Stomach (tissue), 9 donors: ENCODE results near the gene RBMS3. TPM values are rescaled to one million over a fixed set of nuclear protein-coding genes. Genes with fewer than 3 reads are reported as not detected.

Experiments
- DNase-seq, 2 donors: peaks; one replicate each; pipeline versions ENCODE4 v3.0.0 to v3.0.0-alpha.2; 2013 to 2019
- H3K27ac ChIP-seq, 5 donors: fragments of 200-600 bp in 4 of 5; sonication (generic) in 4 of 5; one replicate each; pipeline ENCODE4 v1.5.1; 2013 to 2019; ENCODE audit warnings: mild to moderate bottlenecking in 1 of 5, moderate library complexity in 1 of 5
- H3K27me3 ChIP-seq, 3 donors: fragments of 200-600 bp; sonication (generic); one replicate each; pipeline ENCODE4 v1.5.1; 2017 to 2019; ENCODE audit warnings: mixed run types in 1 of 3
- H3K36me3 ChIP-seq, 4 donors: fragments of 200-600 bp; sonication (generic); 1 replicate in 3 of 4; 2 replicates in 1 of 4; pipeline ENCODE4 v1.5.1; 2016 to 2019
- H3K4me1 ChIP-seq, 4 donors: fragments of 200-600 bp; sonication (generic); one replicate each; pipeline ENCODE4 v1.5.1; 2016 to 2019
- H3K4me3 ChIP-seq, 4 donors: fragments of 200-600 bp; sonication (generic) in 3 of 4; one replicate each; pipeline ENCODE4 v1.5.1; 2016 to 2019; ENCODE audit warnings: mild to moderate bottlenecking in 1 of 4
- H3K9me3 ChIP-seq, 4 donors: fragments of 200-600 bp; sonication (generic); one replicate each; pipeline ENCODE4 v1.5.1; 2016 to 2019
- EP300 ChIP-seq: sonication (generic); formaldehyde crosslinking; IDR thresholded peaks from one replicate; pipeline ENCODE4 v1.6.1; 2017; ENCODE audit warnings: antibody characterized with exemption
- POLR2A ChIP-seq, 4 donors: fragments of 450-650 bp; IDR thresholded peaks; one replicate each; pipeline ENCODE4 v1.6.1; 2016; ENCODE audit warnings: antibody characterized with exemption in 4 of 4, control low read depth in 2 of 4, mild to moderate bottlenecking in 1 of 4, moderate library complexity in 1 of 4
- POLR2AphosphoS5 ChIP-seq, 3 donors: sonication (generic); formaldehyde crosslinking; IDR thresholded peaks; one replicate each; pipeline ENCODE4 v1.6.1; 2016; ENCODE audit warnings: antibody characterized with exemption in 3 of 3
- WGBS, 5 donors: extraction: QIAGEN DNeasy Blood & Tissue Kit in 3 of 5; methylation state at CpG; one replicate each; pipeline versions ENCODE4 v1.1.5 to v1.1.7; 2013 to 2018; 5-methylcytosine and 5-hydroxymethylcytosine counted together
- intact Hi-C: fragments of 100-400 bp; cut with DNase I; formaldehyde crosslinking; loops from one replicate; pipeline ENCODE4 v1.15.1; 2023; ENCODE audit warnings: low total_unique reads
- polyA plus RNA-seq, 3 donors: library from polyadenylated mRNA; stranded (reverse); fragments of 200-250 nt; gene quantifications; one replicate each; pipeline ENCODE4 v1.2.3, GENCODE V29; 2013
- total RNA-seq, 5 donors: library from RNA; depleted of rRNA; stranded (reverse); fragments of >200 nt; gene quantifications; one replicate each; pipeline versions ENCODE4 v1.1.0 to v1.2.3, GENCODE V29; 2014 to 2016
- TF ChIP-seq, protein P1 (sequence below), 7 experiments: fragments of 450-650 bp in 4 of 7; fragments of 200-600 bp in 3 of 7; sonication (generic) in 3 of 7; IDR thresholded peaks; one replicate each; pipeline ENCODE4 v1.5.1; 2016 to 2019; ENCODE audit warnings: antibody characterized with exemption in 7 of 7, control low read depth in 2 of 7, mild to moderate bottlenecking in 1 of 7
- donor health status: healthy with polysubstance abuse.
- donor health status: Bipolar disorder and iron deficiency.
- donor health status: healthy.

The RBMS3 gene
- total and polyA plus RNA-seq, 8 donors = 2.0 to 103 (median 16.0) TPM

GRCh38 chr3:29912600-29913288, 631.9 kb downstream of the RBMS3 start:
- Histone ChIP-seq H3K27me3 (no peaks in the 10 kb centered on the region), H3K9me3 (no peaks in the 10 kb centered on the region), H3K4me3 (no peak overlapping the region), H3K36me3 (no peaks in the 10 kb centered on the region), H3K4me1 (no peaks in the 10 kb centered on the region), H3K27ac (no peak overlapping the region)
- 85 to 100% (median 90%) methylated on average over 2 of the region's 2 CpGs for WGBS, 5 donors
- DNase-seq = no peak
- TF ChIP-seq EP300 = no peak
- TF ChIP-seq, protein P1, sequence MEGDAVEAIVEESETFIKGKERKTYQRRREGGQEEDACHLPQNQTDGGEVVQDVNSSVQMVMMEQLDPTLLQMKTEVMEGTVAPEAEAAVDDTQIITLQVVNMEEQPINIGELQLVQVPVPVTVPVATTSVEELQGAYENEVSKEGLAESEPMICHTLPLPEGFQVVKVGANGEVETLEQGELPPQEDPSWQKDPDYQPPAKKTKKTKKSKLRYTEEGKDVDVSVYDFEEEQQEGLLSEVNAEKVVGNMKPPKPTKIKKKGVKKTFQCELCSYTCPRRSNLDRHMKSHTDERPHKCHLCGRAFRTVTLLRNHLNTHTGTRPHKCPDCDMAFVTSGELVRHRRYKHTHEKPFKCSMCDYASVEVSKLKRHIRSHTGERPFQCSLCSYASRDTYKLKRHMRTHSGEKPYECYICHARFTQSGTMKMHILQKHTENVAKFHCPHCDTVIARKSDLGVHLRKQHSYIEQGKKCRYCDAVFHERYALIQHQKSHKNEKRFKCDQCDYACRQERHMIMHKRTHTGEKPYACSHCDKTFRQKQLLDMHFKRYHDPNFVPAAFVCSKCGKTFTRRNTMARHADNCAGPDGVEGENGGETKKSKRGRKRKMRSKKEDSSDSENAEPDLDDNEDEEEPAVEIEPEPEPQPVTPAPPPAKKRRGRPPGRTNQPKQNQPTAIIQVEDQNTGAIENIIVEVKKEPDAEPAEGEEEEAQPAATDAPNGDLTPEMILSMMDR (IDR thresholded peaks at IDR 0.05) = no peak
- TF ChIP-seq POLR2AphosphoS5 (IDR thresholded peaks at IDR 0.05) = no peak
- TF ChIP-seq POLR2A (IDR thresholded peaks at IDR 0.05) = no peak
- intact Hi-C loops = no loop called here

- H3K36me3 ChIP-seq = no peaks in the 10 kb centered on the region
- H3K4me1 ChIP-seq = no peaks in the 10 kb centered on the region
- no peak for DNase-seq
- TF ChIP-seq, protein P1 (IDR thresholded peaks at IDR 0.05) = no peak
- no peak for TF ChIP-seq POLR2AphosphoS5 (IDR thresholded peaks at IDR 0.05)
- TF ChIP-seq EP300 = no peak
- no peak for TF ChIP-seq POLR2A (IDR thresholded peaks at IDR 0.05)
- no peaks in the 10 kb centered on the region for H3K9me3 ChIP-seq
- no peaks in the 10 kb centered on the region for H3K27me3 ChIP-seq
- no peak overlapping the region for H3K27ac ChIP-seq
- no peak overlapping the region for H3K4me3 ChIP-seq
- intact Hi-C loops = no loop called here
- WGBS, 5 donors = 60 to 65% (median 62%) methylated on average over 3 of the region's 3 CpGs
These were observed 634.1 kb downstream of the RBMS3 start for GRCh38 chr3:29914861-29915524.

DNA sequence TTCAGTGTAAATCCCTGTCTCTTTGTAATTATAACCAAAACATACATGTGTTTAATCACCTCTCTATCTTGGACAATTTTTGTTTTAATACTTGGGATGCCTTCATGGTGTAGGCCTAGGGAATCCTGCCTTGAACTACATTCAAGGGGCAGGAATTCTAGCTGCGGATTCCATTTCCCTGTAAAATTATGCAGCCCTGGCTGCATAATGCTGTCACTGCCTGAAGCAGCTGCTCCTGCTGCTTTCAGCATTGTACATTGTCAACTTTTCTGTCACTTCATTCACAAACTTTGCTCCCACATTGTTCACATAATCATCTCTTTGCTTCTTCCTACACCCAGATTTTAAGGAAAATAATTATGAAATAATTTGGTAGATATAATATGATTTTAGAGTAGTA, 638.7 kb downstream of the RBMS3 start:
- H3K4me3 ChIP-seq = no peak overlapping the region
- intact Hi-C loops = no loop called here
- H3K4me1 ChIP-seq = no peaks in the 10 kb centered on the region
- DNase-seq = no peak
- no peaks in the 10 kb centered on the region for H3K27me3 ChIP-seq
- H3K27ac ChIP-seq = no peak overlapping the region
- 72 to 96% (median 86%) methylated on average over 1 of the region's 1 CpG for WGBS, 5 donors
- H3K36me3 ChIP-seq = no peaks in the 10 kb centered on the region
- no peaks in the 10 kb centered on the region for H3K9me3 ChIP-seq
- TF ChIP-seq POLR2A (IDR thresholded peaks at IDR 0.05) = no peak
- TF ChIP-seq POLR2AphosphoS5 (IDR thresholded peaks at IDR 0.05) = no peak
- no peak for TF ChIP-seq EP300
- TF ChIP-seq, protein P1 (IDR thresholded peaks at IDR 0.05) = no peak

- TF ChIP-seq EP300 (no peak), POLR2A (IDR thresholded peaks at IDR 0.05) (no peak), POLR2AphosphoS5 (IDR thresholded peaks at IDR 0.05) (peak in 2 of 3 donors; percentile 4 to 21)
- Histone ChIP-seq H3K36me3 (no peaks in the 10 kb centered on the region), H3K9me3 (no peaks in the 10 kb centered on the region), H3K4me3 (no peak overlapping the region), H3K4me1 (no peaks in the 10 kb centered on the region), H3K27me3 (no peaks in the 10 kb centered on the region), H3K27ac (no peak overlapping the region)
- peak in 1 of 2 donors; percentile 61 for DNase-seq
- WGBS, 5 donors = 47 to 59% (median 54%) methylated on average over 5 of the region's 5 CpGs
- intact Hi-C loops = no loop called here
These were observed 642.3 kb downstream of the RBMS3 start for GRCh38 chr3:29922992-29923746.
